Measurements from ENCODE around the gene CDC42SE1. TPM values are rescaled to one million over a fixed set of nuclear protein-coding genes. Genes with fewer than 3 reads are reported as not detected.
A peak's percentile ranks its signal among the peaks of the same experiment; 100 is the strongest.

Gene CDC42SE1
- polyA plus RNA-seq, 1 experiment = 70.3 TPM

GRCh38 chr1:151011154-151011850, 48.1 kb downstream of the CDC42SE1 start:
- no peaks in the 10 kb centered on the region for H3K9me3 ChIP-seq (ENCODE audit: control insufficient read depth, insufficient read depth, low read length)
- TF ChIP-seq CTCF (IDR thresholded peaks at IDR 0.05; ENCODE audit: low read depth, low read length) = no peak
- ChIA-PET POLR2A (interaction anchor here (0.7 kb wide), 1 partner anchor 117 kb away, joined by 5 read pairs; no protein-coding TSS in a partner anchor), CTCF (interaction anchor here (0.6 to 2.0 kb wide), 2 partner anchors 13 to 117 kb away, joined by 3 to 10 read pairs; no protein-coding TSS in a partner anchor)
- DNase-seq (ENCODE audit: low read depth, low spot score) = no peak
- no peak overlapping the region for H3K27ac ChIP-seq (ENCODE audit: low read depth, low read length)
- no peak overlapping the region for H3K4me3 ChIP-seq (ENCODE audit: low read depth, low read length)
- no peaks in the 10 kb centered on the region for H3K27me3 ChIP-seq (ENCODE audit: control insufficient read depth, insufficient read depth, low read length)

- TF ChIP-seq CTCF (IDR thresholded peaks at IDR 0.05; ENCODE audit: low read depth, low read length) = no peak
- Histone ChIP-seq H3K9me3 (ENCODE audit: control insufficient read depth, insufficient read depth, low read length) (no peaks in the 10 kb centered on the region), H3K27ac (ENCODE audit: low read depth, low read length) (no peak overlapping the region), H3K4me3 (ENCODE audit: low read depth, low read length) (no peak overlapping the region), H3K27me3 (ENCODE audit: control insufficient read depth, insufficient read depth, low read length) (no peaks in the 10 kb centered on the region)
- CTCF ChIA-PET = no interaction called here
- no peak for DNase-seq (ENCODE audit: low read depth, low spot score)
- POLR2A ChIA-PET = no interaction called here
These were observed 49.1 kb downstream of the CDC42SE1 start for GRCh38 chr1:151010346-151010726.

- Histone ChIP-seq H3K9me3 (ENCODE audit: control insufficient read depth, insufficient read depth, low read length) (no peaks in the 10 kb centered on the region), H3K27ac (ENCODE audit: low read depth, low read length) (no peak overlapping the region), H3K27me3 (ENCODE audit: control insufficient read depth, insufficient read depth, low read length) (no peaks in the 10 kb centered on the region), H3K4me3 (ENCODE audit: low read depth, low read length) (no peak overlapping the region)
- POLR2A ChIA-PET = interaction anchor here (0.5 kb wide), 1 partner anchor 41 kb away, joined by 3 read pairs; no protein-coding TSS in a partner anchor
- CTCF ChIA-PET = interaction anchor here (0.6 to 0.9 kb wide), 3 partner anchors 15 to 449 kb away, joined by 3 to 5 read pairs (median 4); no protein-coding TSS in a partner anchor
- TF ChIP-seq CTCF (IDR thresholded peaks at IDR 0.05; ENCODE audit: low read depth, low read length) = no peak
- DNase-seq (ENCODE audit: low read depth, low spot score) = no peak
These were observed 49.6 kb downstream of the CDC42SE1 start for GRCh38 chr1:151009674-151010345.

GRCh38 chr1:151009206-151009587, 50.2 kb downstream of the CDC42SE1 start:
- no peaks in the 10 kb centered on the region for H3K27me3 ChIP-seq (ENCODE audit: control insufficient read depth, insufficient read depth, low read length)
- peak; percentile 37 for DNase-seq (ENCODE audit: low read depth, low spot score)
- H3K4me3 ChIP-seq (ENCODE audit: low read depth, low read length) = peak overlapping the region; percentile 96
- ChIA-PET POLR2A (interaction anchor here (0.5 kb wide), 1 partner anchor 42 kb away, joined by 3 read pairs; no protein-coding TSS in a partner anchor), CTCF (interaction anchor here (0.6 to 0.9 kb wide), 3 partner anchors 15 to 448 kb away, joined by 3 to 5 read pairs (median 4); no protein-coding TSS in a partner anchor)
- peak overlapping the region; percentile 82 for H3K27ac ChIP-seq (ENCODE audit: low read depth, low read length)
- TF ChIP-seq CTCF (IDR thresholded peaks at IDR 0.05; ENCODE audit: low read depth, low read length) = no peak
- H3K9me3 ChIP-seq (ENCODE audit: control insufficient read depth, insufficient read depth, low read length) = no peaks in the 10 kb centered on the region
